IMR-90 (cell line): Measurements from ENCODE around the gene TGFBI. TPM values are rescaled to one million over a fixed set of nuclear protein-coding genes. Genes with fewer than 3 reads are reported as not detected.

Source experiments
- ATAC-seq: fragments of 200-7000 bp; cut with Tn5 transposase; 2 replicates; pipeline ENCODE4 v1.9.1; 2020; ENCODE audit warnings: low read depth, mild to moderate bottlenecking, moderate library complexity
- BruUV-seq: library from RNA; stranded (reverse); fragments of 400-500 nt; replicated peaks from 2 replicates; lab custom pipeline; 2021; lab: Mats Ljungman, UMichigan
- CTCF ChIA-PET: fragments of 300-600 bp; formaldehyde crosslinking; extraction: SDS; loops from one replicate; lab custom pipeline; 2021; ENCODE audit warnings: antibody characterized with exemption; lab: Yijun Ruan, JAX
- POLR2A ChIA-PET: fragments of 300-600 bp; sonication (Branson Sonifier 250); formaldehyde crosslinking; loops from one replicate; lab custom pipeline; 2022; ENCODE audit warnings: antibody characterized with exemption; ENCODE audit not compliant: unreplicated experiment; lab: Charles Lee
- DNase-seq: peaks from one replicate; pipeline ENCODE4 v3.0.0; 2013
- H2AFZ ChIP-seq: replicated peaks from 2 replicates; pipeline ENCODE3; 2013; ENCODE audit warnings: low read length, mild to moderate bottlenecking; ENCODE audit not compliant: poor library complexity
- H2AK5ac ChIP-seq: 2 replicates; pipeline ENCODE4 v1.6.1; 2013; ENCODE audit warnings: low read depth, low read length, inconsistent platforms
- H2AK9ac ChIP-seq: replicated peaks from 2 replicates; pipeline ENCODE3; 2013; ENCODE audit warnings: mild to moderate bottlenecking, low read depth, low read length, moderate library complexity; ENCODE audit not compliant: poor library complexity
- H2BK120ac ChIP-seq: 2 replicates; pipeline ENCODE4 v1.6.1; 2013; ENCODE audit warnings: low read depth, low read length, inconsistent platforms
- H2BK15ac ChIP-seq: 3 replicates; pipeline ENCODE4 v1.6.1; 2013; ENCODE audit warnings: low read depth, low read length, inconsistent platforms
- H2BK20ac ChIP-seq: 2 replicates; pipeline ENCODE4 v1.6.1; 2013; ENCODE audit warnings: low read depth, mild to moderate bottlenecking, inconsistent platforms, low read length, moderate library complexity
- H2BK5ac ChIP-seq: 2 replicates; pipeline ENCODE4 v1.6.1; 2013; ENCODE audit warnings: mild to moderate bottlenecking, low read depth, low read length, inconsistent platforms; ENCODE audit not compliant: poor library complexity, severe bottlenecking
- H3K14ac ChIP-seq: replicated peaks from 2 replicates; pipeline ENCODE4 v1.6.1; 2013; ENCODE audit warnings: low read depth, low read length, inconsistent platforms
- H3K18ac ChIP-seq: 2 replicates; pipeline ENCODE4 v1.6.1; 2013; ENCODE audit warnings: low read depth, low read length, control low read depth
- H3K23ac ChIP-seq: 2 replicates; pipeline ENCODE4 v1.6.1; 2013; ENCODE audit warnings: low read depth, low read length, inconsistent platforms
- H3K27ac ChIP-seq: 2 replicates; pipeline ENCODE4 v1.5.1; 2013; ENCODE audit warnings: mild to moderate bottlenecking, control low read depth, low read length; ENCODE audit not compliant: insufficient read depth
- H3K27me3 ChIP-seq: 2 replicates; pipeline ENCODE4 v1.6.1; 2013; ENCODE audit warnings: low read length; ENCODE audit not compliant: control insufficient read depth, insufficient read depth
- H3K36me3 ChIP-seq: 2 replicates; pipeline ENCODE4 v1.6.1; 2013; ENCODE audit warnings: low read length, mixed read lengths; ENCODE audit not compliant: control insufficient read depth, insufficient read depth
- H3K4ac ChIP-seq: 2 replicates; pipeline ENCODE4 v1.6.1; 2013; ENCODE audit warnings: low read depth, low read length, inconsistent platforms
- H3K4me1 ChIP-seq: 2 replicates; pipeline ENCODE4 v1.6.1; 2013; ENCODE audit warnings: low read length, mixed read lengths; ENCODE audit not compliant: control insufficient read depth, insufficient read depth
- H3K4me2 ChIP-seq: 2 replicates; pipeline ENCODE4 v1.6.1; 2013; ENCODE audit warnings: low read depth, mild to moderate bottlenecking, control low read depth, low read length, moderate library complexity
- H3K4me3 ChIP-seq: 2 replicates; pipeline ENCODE4 v1.5.1; 2013; ENCODE audit warnings: low read depth, mild to moderate bottlenecking, control low read depth, low read length, moderate library complexity; ENCODE audit not compliant: insufficient read depth
- H3K56ac ChIP-seq: 2 replicates; pipeline ENCODE4 v1.6.1; 2013; ENCODE audit warnings: low read length, inconsistent platforms; ENCODE audit not compliant: insufficient read depth; ENCODE audit errors: extremely low read depth
- H3K79me1 ChIP-seq, 2 experiments: 2 replicates each; pipeline ENCODE4 v1.6.1; 2013; ENCODE audit warnings: low read length in 2 of 2, inconsistent platforms in 1 of 2, low read depth in 1 of 2
- H3K9ac ChIP-seq: 2 replicates; pipeline ENCODE4 v1.6.1; 2013; ENCODE audit warnings: low read depth, low read length, control low read depth
- H3K9me1 ChIP-seq: 2 replicates; pipeline ENCODE4 v1.6.1; 2013; ENCODE audit warnings: low read length, inconsistent platforms; ENCODE audit not compliant: insufficient read depth
- H3K9me3 ChIP-seq: 2 replicates; pipeline ENCODE4 v1.6.1; 2013; ENCODE audit warnings: low read length; ENCODE audit not compliant: control insufficient read depth, insufficient read depth
- H4K20me1 ChIP-seq: 2 replicates; pipeline ENCODE4 v1.6.1; 2013; ENCODE audit warnings: low read length, inconsistent platforms; ENCODE audit not compliant: insufficient read depth
- H4K5ac ChIP-seq: 2 replicates; pipeline ENCODE4 v1.6.1; 2013; ENCODE audit warnings: mild to moderate bottlenecking, low read depth, low read length, control low read depth
- H4K8ac ChIP-seq, 2 experiments: 2 replicates each; pipeline ENCODE4 v1.6.1; 2013; ENCODE audit warnings: low read depth in 2 of 2, low read length in 2 of 2, control low read depth in 1 of 2, inconsistent platforms in 1 of 2
- H4K91ac ChIP-seq: 2 replicates; pipeline ENCODE4 v1.6.1; 2013; ENCODE audit warnings: low read depth, low read length, inconsistent platforms; ENCODE audit not compliant: insufficient read depth
- BHLHE40 ChIP-seq: fragments of 150-350 bp; IDR thresholded peaks from 2 replicates; pipeline ENCODE4 v1.6.1; 2016; ENCODE audit warnings: mild to moderate bottlenecking, low read depth, low read length
- CEBPB ChIP-seq: IDR thresholded peaks from 2 replicates; pipeline ENCODE4 v1.6.1; 2012; ENCODE audit warnings: low read depth, low read length, improper control_type of control experiment
- CHD1 ChIP-seq: IDR thresholded peaks from 2 replicates; pipeline ENCODE4 v1.6.1; 2012; ENCODE audit warnings: low read depth, low read length, improper control_type of control experiment
- FOS ChIP-seq: fragments of 150-350 bp; IDR thresholded peaks from 2 replicates; pipeline ENCODE4 v1.6.1; 2016; ENCODE audit warnings: low read depth, low read length
- MXI1 ChIP-seq: IDR thresholded peaks from 2 replicates; pipeline ENCODE4 v1.6.1; 2012; ENCODE audit warnings: low read depth, mild to moderate bottlenecking, low read length, moderate library complexity, borderline replicate concordance
- NFE2L2 ChIP-seq: fragments of 150-350 bp; IDR thresholded peaks from 2 replicates; pipeline ENCODE4 v1.6.1; 2016; ENCODE audit warnings: low read depth, mild to moderate bottlenecking, low read length
- POLR2A ChIP-seq: IDR thresholded peaks from 2 replicates; pipeline ENCODE4 v1.6.1; 2012; ENCODE audit warnings: mild to moderate bottlenecking, low read depth, low read length
- RAD21 ChIP-seq: IDR thresholded peaks from 2 replicates; pipeline ENCODE4 v1.6.1; 2012; ENCODE audit warnings: low read length, improper control_type of control experiment
- RFX5 ChIP-seq: IDR thresholded peaks from 2 replicates; pipeline ENCODE4 v1.8.0; 2012; ENCODE audit warnings: low read depth, mild to moderate bottlenecking, low read length, moderate library complexity
- SMC3 ChIP-seq: fragments of 150-350 bp; IDR thresholded peaks from 2 replicates; pipeline ENCODE4 v1.6.1; 2016; ENCODE audit warnings: low read depth, mild to moderate bottlenecking, antibody characterized with exemption, low read length, moderate library complexity
- WGBS, 2 experiments: methylation state at CpG; one replicate each; pipeline versions ENCODE4 v1.1.5 to v1.1.7; 2013; ENCODE audit warnings: missing lambda C conversion rate in 2 of 2; ENCODE audit not compliant: insufficient read length in 1 of 2; ENCODE audit errors: extremely low coverage in 2 of 2; 5-methylcytosine and 5-hydroxymethylcytosine counted together
- dilution Hi-C: fragments of 300-500 bp; cut with HindIII; formaldehyde crosslinking; loops from one replicate; pipeline ENCODE4 v1.14.3; 2018; ENCODE audit warnings: low sequenced_read_pairs; ENCODE audit not compliant: unreplicated experiment
- in situ Hi-C: fragments of 300-500 bp; cut with MboI; formaldehyde crosslinking; loops from 3 replicates; pipeline ENCODE4 v1.14.3; 2019; ENCODE audit warnings: low sequenced_read_pairs, inconsistent platforms, mixed read lengths
- intact Hi-C: fragments of 100-400 bp; cut with micrococcal nuclease; formaldehyde crosslinking; loops from 2 replicates; pipeline ENCODE4 v1.10.0; 2022
- polyA plus RNA-seq, 3 experiments: library from polyadenylated mRNA; depleted of rRNA; stranded (reverse); fragments of >200 nt; gene quantifications; 2 replicates each; pipeline ENCODE4 v1.2.3, GENCODE V29; 2012; ENCODE audit warnings: low replicate concordance in 1 of 3
- total RNA-seq: library from RNA; depleted of rRNA; stranded (reverse); fragments of >200 nt; gene quantifications from 2 replicates; pipeline ENCODE4 v1.2.3, GENCODE V29; 2012
- TF ChIP-seq, protein P1 (sequence below): fragments of 150-350 bp; IDR thresholded peaks from 2 replicates; pipeline ENCODE4 v1.6.1; 2016; ENCODE audit warnings: low read depth, mild to moderate bottlenecking, low read length, moderate library complexity, borderline replicate concordance
- TF ChIP-seq, protein P2 (sequence below): fragments of 150-350 bp; IDR thresholded peaks from 2 replicates; pipeline ENCODE4 v1.6.1; 2017; ENCODE audit warnings: mild to moderate bottlenecking, antibody characterized with exemption, low read length, low read depth

The TGFBI gene
- total and polyA plus RNA-seq, 2 of the 4 experiments (the other 2 are of a cell fraction) = 618 to 1,551 TPM

DNA sequence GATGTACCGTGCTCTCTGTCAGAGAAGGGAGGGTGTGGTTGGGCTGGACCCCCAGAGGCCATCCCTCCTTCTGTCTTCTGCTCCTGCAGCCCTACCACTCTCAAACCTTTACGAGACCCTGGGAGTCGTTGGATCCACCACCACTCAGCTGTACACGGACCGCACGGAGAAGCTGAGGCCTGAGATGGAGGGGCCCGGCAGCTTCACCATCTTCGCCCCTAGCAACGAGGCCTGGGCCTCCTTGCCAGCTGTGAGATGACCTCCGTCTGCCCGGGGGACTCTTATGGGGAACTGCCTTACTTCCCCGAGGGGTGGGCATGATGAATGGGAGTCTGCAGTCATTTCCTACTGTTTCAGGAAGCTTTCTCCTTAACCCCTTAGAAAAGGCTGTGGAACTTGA, 17.5 kb downstream of the TGFBI start:
- Histone ChIP-seq H2BK5ac (no peak overlapping the region), H3K4me1 (peaks cover under 1% of the 10 kb centered on the region; the same call in 1 of the 2 replicates), H4K5ac (no peak overlapping the region), H2BK20ac (no peak overlapping the region), H3K4me2 (no peak overlapping the region), H2BK120ac (no peak overlapping the region), H3K36me3 (peaks cover 84% of the 10 kb centered on the region), H3K23ac (no peak overlapping the region), H3K9me3 (no peaks in the 10 kb centered on the region), H3K27me3 (no peaks in the 10 kb centered on the region), H3K9ac (no peak overlapping the region), H3K4me3 (no peak overlapping the region), H4K8ac (no peak overlapping the region), H3K27ac (no peak overlapping the region), H4K91ac (no peak overlapping the region), H3K56ac (no peak overlapping the region), H2AFZ (no peak overlapping the region), H3K4ac (no peak overlapping the region), H3K9me1 (peaks cover 28% of the 10 kb centered on the region), H2BK15ac (no peak overlapping the region), H4K20me1 (peaks cover 23% of the 10 kb centered on the region; the same call in 1 of the 2 replicates), H3K18ac (no peak overlapping the region), H3K79me1 (peaks cover 42 to 60% of the 10 kb centered on the region in 2 experiments; a peak in 3 of 4 replicates), H3K14ac (no peak overlapping the region), H2AK9ac (no peak overlapping the region), H2AK5ac (no peak overlapping the region)
- in situ Hi-C loops = no loop called here
- POLR2A ChIA-PET = no interaction called here
- dilution Hi-C loops = no loop called here
- intact Hi-C loops = no loop called here
- CTCF ChIA-PET = no interaction called here
- no TSS peak for BruUV-seq
- DNase-seq (no peak), ATAC-seq (no peak)
- 100% methylated on average over 5 of the region's 12 CpGs; no CpG with 5 or more reads in 1 of the 2 experiments for WGBS, 2 experiments
- TF ChIP-seq, protein P1, sequence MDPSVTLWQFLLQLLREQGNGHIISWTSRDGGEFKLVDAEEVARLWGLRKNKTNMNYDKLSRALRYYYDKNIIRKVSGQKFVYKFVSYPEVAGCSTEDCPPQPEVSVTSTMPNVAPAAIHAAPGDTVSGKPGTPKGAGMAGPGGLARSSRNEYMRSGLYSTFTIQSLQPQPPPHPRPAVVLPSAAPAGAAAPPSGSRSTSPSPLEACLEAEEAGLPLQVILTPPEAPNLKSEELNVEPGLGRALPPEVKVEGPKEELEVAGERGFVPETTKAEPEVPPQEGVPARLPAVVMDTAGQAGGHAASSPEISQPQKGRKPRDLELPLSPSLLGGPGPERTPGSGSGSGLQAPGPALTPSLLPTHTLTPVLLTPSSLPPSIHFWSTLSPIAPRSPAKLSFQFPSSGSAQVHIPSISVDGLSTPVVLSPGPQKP = no peak
- TF ChIP-seq CHD1 (no peak), POLR2A (no peak), RAD21 (no peak), BHLHE40 (no peak), NFE2L2 (no peak), FOS (no peak), RFX5 (no peak), MXI1 (no peak), CEBPB (no peak), SMC3 (no peak)
- TF ChIP-seq, protein P2, sequence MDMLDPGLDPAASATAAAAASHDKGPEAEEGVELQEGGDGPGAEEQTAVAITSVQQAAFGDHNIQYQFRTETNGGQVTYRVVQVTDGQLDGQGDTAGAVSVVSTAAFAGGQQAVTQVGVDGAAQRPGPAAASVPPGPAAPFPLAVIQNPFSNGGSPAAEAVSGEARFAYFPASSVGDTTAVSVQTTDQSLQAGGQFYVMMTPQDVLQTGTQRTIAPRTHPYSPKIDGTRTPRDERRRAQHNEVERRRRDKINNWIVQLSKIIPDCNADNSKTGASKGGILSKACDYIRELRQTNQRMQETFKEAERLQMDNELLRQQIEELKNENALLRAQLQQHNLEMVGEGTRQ = no peak
